Tibial nerve (tissue), 4 donors: ENCODE results near the gene CAD.

Source experiments
- EP300 ChIP-seq, 2 donors: sonication (generic); formaldehyde crosslinking; IDR thresholded peaks; one replicate each; pipeline ENCODE4 v1.6.1; 2017; ENCODE audit warnings: antibody characterized with exemption in 2 of 2, mild to moderate bottlenecking in 1 of 2
- POLR2A ChIP-seq, 2 donors: fragments of 450-650 bp; IDR thresholded peaks; one replicate each; pipeline ENCODE4 v1.6.1; 2017; ENCODE audit warnings: antibody characterized with exemption in 2 of 2, mild to moderate bottlenecking in 2 of 2, moderate library complexity in 2 of 2
- TF ChIP-seq, protein P1 (sequence below), 5 experiments: fragments of 200-600 bp in 3 of 5; fragments of 450-650 bp in 2 of 5; sonication (generic) in 3 of 5; IDR thresholded peaks; one replicate each; pipeline ENCODE4 v1.5.1; 2016 to 2019; ENCODE audit warnings: antibody characterized with exemption in 5 of 5, mild to moderate bottlenecking in 3 of 5, moderate library complexity in 2 of 5

DNA sequence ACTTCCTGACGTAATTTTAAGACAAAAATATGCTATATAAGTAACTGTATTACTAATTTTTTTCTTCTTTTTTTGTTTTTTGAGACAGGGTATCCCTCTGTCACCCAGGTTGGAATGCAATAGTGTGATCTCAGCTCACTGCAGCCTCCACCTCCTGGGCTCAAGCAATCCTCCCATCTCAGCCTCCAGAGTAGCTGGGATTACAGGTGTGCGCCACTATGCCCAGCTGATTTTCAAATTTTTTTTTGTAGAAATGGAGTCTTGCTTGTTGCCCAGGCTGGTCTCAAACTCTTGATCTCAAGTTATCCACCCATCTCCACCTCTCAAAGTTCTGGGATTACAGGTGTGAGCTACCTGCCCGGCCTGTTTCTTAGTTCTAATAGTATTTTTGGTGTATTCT lies 38.7 kb upstream of the CAD start:
- TF ChIP-seq, protein P1, sequence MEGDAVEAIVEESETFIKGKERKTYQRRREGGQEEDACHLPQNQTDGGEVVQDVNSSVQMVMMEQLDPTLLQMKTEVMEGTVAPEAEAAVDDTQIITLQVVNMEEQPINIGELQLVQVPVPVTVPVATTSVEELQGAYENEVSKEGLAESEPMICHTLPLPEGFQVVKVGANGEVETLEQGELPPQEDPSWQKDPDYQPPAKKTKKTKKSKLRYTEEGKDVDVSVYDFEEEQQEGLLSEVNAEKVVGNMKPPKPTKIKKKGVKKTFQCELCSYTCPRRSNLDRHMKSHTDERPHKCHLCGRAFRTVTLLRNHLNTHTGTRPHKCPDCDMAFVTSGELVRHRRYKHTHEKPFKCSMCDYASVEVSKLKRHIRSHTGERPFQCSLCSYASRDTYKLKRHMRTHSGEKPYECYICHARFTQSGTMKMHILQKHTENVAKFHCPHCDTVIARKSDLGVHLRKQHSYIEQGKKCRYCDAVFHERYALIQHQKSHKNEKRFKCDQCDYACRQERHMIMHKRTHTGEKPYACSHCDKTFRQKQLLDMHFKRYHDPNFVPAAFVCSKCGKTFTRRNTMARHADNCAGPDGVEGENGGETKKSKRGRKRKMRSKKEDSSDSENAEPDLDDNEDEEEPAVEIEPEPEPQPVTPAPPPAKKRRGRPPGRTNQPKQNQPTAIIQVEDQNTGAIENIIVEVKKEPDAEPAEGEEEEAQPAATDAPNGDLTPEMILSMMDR (IDR thresholded peaks at IDR 0.05), result no peak
- no peak for TF ChIP-seq EP300 (IDR thresholded peaks at IDR 0.05)
- TF ChIP-seq POLR2A (IDR thresholded peaks at IDR 0.05), result no peak
